ENCODE data around the gene DPEP3.

DNA sequence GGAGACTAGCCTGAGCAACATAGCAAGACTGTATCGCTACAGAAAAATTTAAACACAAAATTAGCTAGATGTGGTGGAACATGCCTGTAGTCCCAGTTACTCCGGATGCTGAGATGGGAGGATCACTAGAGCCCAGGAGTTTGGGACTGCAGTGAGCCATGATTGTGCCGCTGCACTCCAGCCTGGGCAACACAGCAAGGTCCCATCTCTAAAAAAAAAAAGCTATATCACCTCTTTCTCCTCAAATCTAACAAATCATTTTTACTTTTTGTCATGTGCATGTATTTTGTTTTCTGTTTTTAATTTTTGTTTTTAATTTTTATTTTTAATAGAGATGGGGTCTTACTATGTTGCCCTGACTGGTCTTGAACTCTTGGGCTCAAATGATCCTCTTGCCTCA is 48.7 kb upstream of the DPEP3 start:
- no peak for TF ChIP-seq RARB (CRISPR knock-in tag; IDR thresholded peaks at IDR 0.05)
- TF ChIP-seq, protein P1, sequence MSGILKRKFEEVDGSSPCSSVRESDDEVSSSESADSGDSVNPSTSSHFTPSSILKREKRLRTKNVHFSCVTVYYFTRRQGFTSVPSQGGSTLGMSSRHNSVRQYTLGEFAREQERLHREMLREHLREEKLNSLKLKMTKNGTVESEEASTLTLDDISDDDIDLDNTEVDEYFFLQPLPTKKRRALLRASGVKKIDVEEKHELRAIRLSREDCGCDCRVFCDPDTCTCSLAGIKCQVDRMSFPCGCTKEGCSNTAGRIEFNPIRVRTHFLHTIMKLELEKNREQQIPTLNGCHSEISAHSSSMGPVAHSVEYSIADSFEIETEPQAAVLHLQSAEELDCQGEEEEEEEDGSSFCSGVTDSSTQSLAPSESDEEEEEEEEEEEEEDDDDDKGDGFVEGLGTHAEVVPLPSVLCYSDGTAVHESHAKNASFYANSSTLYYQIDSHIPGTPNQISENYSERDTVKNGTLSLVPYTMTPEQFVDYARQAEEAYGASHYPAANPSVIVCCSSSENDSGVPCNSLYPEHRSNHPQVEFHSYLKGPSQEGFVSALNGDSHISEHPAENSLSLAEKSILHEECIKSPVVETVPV (CRISPR knock-in tag; IDR thresholded peaks at IDR 0.05), result no peak
- no peak for TF ChIP-seq ZNF70 (CRISPR knock-in tag; IDR thresholded peaks at IDR 0.05)
- TF ChIP-seq CSDC2 (CRISPR knock-in tag; IDR thresholded peaks at IDR 0.05), result no peak
- no peak for TF ChIP-seq ZC3H10 (CRISPR knock-in tag; IDR thresholded peaks at IDR 0.05)
- no peak for TF ChIP-seq PATZ1 (CRISPR knock-in tag; IDR thresholded peaks at IDR 0.05; ENCODE audit: borderline replicate concordance)
- TF ChIP-seq BACH2 (CRISPR knock-in tag; IDR thresholded peaks at IDR 0.05; ENCODE audit: borderline replicate concordance), result no peak
